ENCODE measurements around the gene TMED10. TPM values are rescaled to one million over a fixed set of nuclear protein-coding genes. Genes with fewer than 3 reads are reported as not detected.

The TMED10 gene
- total and polyA plus RNA-seq, 2 donors (not counting 3 experiments of a cell fraction or from before 2014, with no cell fraction given), result 338 to 342 TPM

- H3K27me3 ChIP-seq (ENCODE audit: control insufficient read depth in 2 of 2, insufficient read depth in 2 of 2, low read length in 2 of 2), result no peaks in the 10 kb centered on the region
- H3K36me3 ChIP-seq (ENCODE audit: control insufficient read depth in 2 of 2, extremely low read depth in 1 of 2, insufficient read depth in 2 of 2, low read length in 2 of 2), result peaks cover 0 to 3% of the 10 kb centered on the region in 2 experiments
- no peaks in the 10 kb centered on the region for H4K20me1 ChIP-seq (replicated peaks; ENCODE audit: control insufficient read depth, extremely low read depth, insufficient read depth, low read length)
- no peak overlapping the region for H3K4me3 ChIP-seq (replicated peaks in 1 of 3; ENCODE audit: insufficient read depth in 1 of 3, low read depth in 1 of 3, low read length in 3 of 3)
- H3K79me2 ChIP-seq (ENCODE audit: control insufficient read depth, insufficient read depth, low read length), result peaks cover 42% of the 10 kb centered on the region
- H3K9ac ChIP-seq (replicated peaks; ENCODE audit: extremely low read depth, insufficient read depth, low read length), result no peak overlapping the region
- H2AFZ ChIP-seq (ENCODE audit: low read depth, low read length), result no peak overlapping the region
- no peaks in the 10 kb centered on the region for H3K9me1 ChIP-seq (replicated peaks; ENCODE audit: control insufficient read depth, extremely low read depth, insufficient read depth, low read length)
- no peak for DNase-seq (ENCODE audit: low read depth, low spot score)
- H3K27ac ChIP-seq (ENCODE audit: insufficient read depth, low read depth, low read length), result no peak overlapping the region
- H3K4me1 ChIP-seq (ENCODE audit: control insufficient read depth, extremely low read depth, insufficient read depth, low read length), result no peaks in the 10 kb centered on the region
- H3K9me3 ChIP-seq (replicated peaks; ENCODE audit: control insufficient read depth, insufficient read depth, low read length), result no peaks in the 10 kb centered on the region
- H3K4me2 ChIP-seq (ENCODE audit: insufficient read depth, low read length), result no peak overlapping the region
- TF ChIP-seq POLR2A (IDR thresholded peaks at IDR 0.05; ENCODE audit: low read depth, low read length), result no peak
- no peak for TF ChIP-seq GATA2 (IDR thresholded peaks at IDR 0.05; ENCODE audit: insufficient read depth, insufficient read length, low read depth, low read length)
- TF ChIP-seq, protein P1, sequence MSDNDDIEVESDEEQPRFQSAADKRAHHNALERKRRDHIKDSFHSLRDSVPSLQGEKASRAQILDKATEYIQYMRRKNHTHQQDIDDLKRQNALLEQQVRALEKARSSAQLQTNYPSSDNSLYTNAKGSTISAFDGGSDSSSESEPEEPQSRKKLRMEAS (IDR thresholded peaks at IDR 0.05; ENCODE audit: insufficient read depth, insufficient read length), result no peak
- TF ChIP-seq EZH2 (IDR thresholded peaks at IDR 0.05; ENCODE audit: borderline replicate concordance, low read depth, low read length, severe bottlenecking), result no peak
- TF ChIP-seq POLR2AphosphoS5 (IDR thresholded peaks at IDR 0.05; ENCODE audit: insufficient read depth, low read depth, low read length), result no peak
- TF ChIP-seq FOS (IDR thresholded peaks at IDR 0.05; ENCODE audit: borderline replicate concordance, insufficient read depth, low read length), result no peak
- no peak for FAIRE-seq
- CTCF ChIA-PET, result interaction anchor here (0.7 to 10.9 kb wide), 5 partner anchors 9 to 154 kb away, joined by 3 to 175 read pairs (median 3); no protein-coding TSS in a partner anchor
- POLR2A ChIA-PET, result no interaction called here
- dilution Hi-C loops (cut with MboI; ENCODE audit: extremely low pct_ligation_motif_present, low sequenced_read_pairs), result loop anchor here (25.0 kb wide), 1 partner anchor 143 kb away; the partner anchor contains the start of gene FOS
- BruUV-seq (replicated peaks), result no TSS peak
- intact Hi-C loops (cut with micrococcal nuclease), result no loop called here
Measured at GRCh38 chr14:75143761-75144527, 32.5 kb downstream of the TMED10 start.
